WERI-Rb-1 (cell line): ENCODE data around the gene PGLYRP1.

Experiments
- DNase-seq: peaks from one replicate; pipeline ENCODE4 v3.0.0-alpha.2; 2020
- H3K27ac ChIP-seq: fragments of 250-450 bp; sonication (Bioruptor Pico); 2 replicates; pipeline ENCODE4 v1.5.1; 2020; ENCODE audit warnings: mild to moderate bottlenecking, moderate library complexity
- H3K27me3 ChIP-seq: fragments of 250-450 bp; sonication (Bioruptor Pico); 2 replicates; pipeline ENCODE4 v1.5.1; 2021; ENCODE audit warnings: mild to moderate bottlenecking, low read depth, moderate library complexity; ENCODE audit not compliant: insufficient read depth, severe bottlenecking
- H3K36me3 ChIP-seq: fragments of 250-450 bp; sonication (Bioruptor Pico); 2 replicates; pipeline ENCODE4 v1.5.1; 2020; ENCODE audit warnings: mild to moderate bottlenecking, moderate library complexity
- H3K4me3 ChIP-seq: 2 replicates; pipeline ENCODE4 v1.5.1; 2011; ENCODE audit warnings: low read depth, mild to moderate bottlenecking, control low read depth, low read length
- H3K9me3 ChIP-seq: fragments of 250-450 bp; sonication (Bioruptor Pico); 2 replicates; pipeline ENCODE4 v1.5.1; 2021; ENCODE audit warnings: mild to moderate bottlenecking, moderate library complexity; ENCODE audit not compliant: severe bottlenecking
- CTCF ChIP-seq: IDR thresholded peaks from 2 replicates; pipeline ENCODE4 v1.5.1; 2011; ENCODE audit warnings: low read depth, mild to moderate bottlenecking, control low read depth, inconsistent platforms, low read length

PGLYRP1 gene

GRCh38 chr19:46049597-46049996 is 26.7 kb upstream of the PGLYRP1 start:
- H3K9me3 ChIP-seq = no peaks in the 10 kb centered on the region
- no peak for DNase-seq
- H3K4me3 ChIP-seq = no peak overlapping the region
- H3K27ac ChIP-seq = no peak overlapping the region
- H3K27me3 ChIP-seq = no peaks in the 10 kb centered on the region
- no peaks in the 10 kb centered on the region for H3K36me3 ChIP-seq
- no peak for TF ChIP-seq CTCF

- Histone ChIP-seq H3K36me3 (no peaks in the 10 kb centered on the region), H3K27ac (no peak overlapping the region), H3K27me3 (no peaks in the 10 kb centered on the region), H3K9me3 (peaks cover 4% of the 10 kb centered on the region), H3K4me3 (no peak overlapping the region)
- TF ChIP-seq CTCF = no peak
- DNase-seq = no peak
Measured at GRCh38 chr19:46043519-46043918, 20.7 kb upstream of the PGLYRP1 start.

- no peak for DNase-seq
- Histone ChIP-seq H3K27ac (no peak overlapping the region), H3K4me3 (no peak overlapping the region), H3K36me3 (no peaks in the 10 kb centered on the region), H3K9me3 (peaks cover 4% of the 10 kb centered on the region), H3K27me3 (no peaks in the 10 kb centered on the region)
- no peak for TF ChIP-seq CTCF
Measured at GRCh38 chr19:46042252-46042883, 19.5 kb upstream of the PGLYRP1 start.

- TF ChIP-seq CTCF = no peak
- H3K27me3 ChIP-seq = no peaks in the 10 kb centered on the region
- no peak within 1 kb of the TSS for H3K27ac ChIP-seq
- peaks cover 4% of the 10 kb centered on the region for H3K9me3 ChIP-seq
- no peaks in the 10 kb centered on the region for H3K36me3 ChIP-seq
- no peak for DNase-seq
- H3K4me3 ChIP-seq = no peak within 1 kb of the TSS
Measured at GRCh38 chr19:46040952-46041500, 18.2 kb upstream of the PGLYRP1 start, which contains the start of gene IGFL4. TSS of gene IGFL4 (minus strand) at chr19:46041002. CDS start at chr19:46040962, 40 bp downstream.

GRCh38 chr19:46040125-46040524 is 17.3 kb upstream of the PGLYRP1 start:
- TF ChIP-seq CTCF = no peak
- Histone ChIP-seq H3K9me3 (peaks cover 4% of the 10 kb centered on the region), H3K27me3 (no peaks in the 10 kb centered on the region), H3K36me3 (no peaks in the 10 kb centered on the region), H3K27ac (no peak overlapping the region), H3K4me3 (no peak overlapping the region)
- DNase-seq = no peak

- Histone ChIP-seq H3K27ac (no peak overlapping the region), H3K9me3 (no peaks in the 10 kb centered on the region), H3K4me3 (no peak overlapping the region), H3K36me3 (no peaks in the 10 kb centered on the region), H3K27me3 (no peaks in the 10 kb centered on the region)
- no peak for DNase-seq
- TF ChIP-seq CTCF = no peak
Measured at GRCh38 chr19:46036744-46037128, 13.9 kb upstream of the PGLYRP1 start.
